ENCODE measurements around the gene CDH2.

CDH2 gene

DNA sequence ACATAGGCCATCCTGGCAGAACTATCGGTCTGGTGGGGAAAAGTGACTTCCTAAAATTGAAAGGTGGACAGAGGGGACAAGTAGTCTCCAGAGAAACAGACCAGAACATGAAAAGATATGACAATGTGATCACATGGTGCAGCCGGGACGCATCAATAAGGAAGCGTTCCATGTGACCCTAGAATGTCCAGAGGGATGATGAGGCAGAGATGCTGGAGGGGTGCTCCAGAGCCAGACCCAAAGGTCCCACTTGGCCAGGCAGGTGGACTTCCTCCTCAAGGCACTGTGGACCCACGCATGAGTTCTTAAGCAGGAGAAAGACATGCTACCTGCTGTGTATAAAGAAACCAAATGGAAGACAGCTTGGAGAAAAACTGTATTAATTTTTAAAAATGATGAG is 50.2 kb downstream of the CDH2 start:
- DNase-seq = no peak

DNA sequence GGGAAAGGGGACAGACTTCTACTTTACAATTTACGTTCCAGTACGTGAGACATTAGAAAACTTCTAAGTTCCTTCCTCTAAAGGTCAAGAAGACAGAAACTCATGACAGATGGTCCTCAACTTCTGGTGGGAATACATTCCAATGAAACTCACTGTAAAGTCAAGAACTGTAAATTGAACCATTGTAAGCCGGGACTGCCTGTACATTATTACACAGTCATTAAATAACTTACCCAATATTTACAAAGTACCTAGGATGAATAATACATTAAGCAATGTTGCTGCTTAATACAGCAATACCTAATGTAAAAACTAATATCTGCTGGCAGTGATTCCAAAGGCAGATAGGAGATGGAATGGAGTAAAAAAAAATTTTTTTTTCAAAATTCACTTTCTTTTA is 51.9 kb downstream of the CDH2 start:
- no peak for DNase-seq

DNA sequence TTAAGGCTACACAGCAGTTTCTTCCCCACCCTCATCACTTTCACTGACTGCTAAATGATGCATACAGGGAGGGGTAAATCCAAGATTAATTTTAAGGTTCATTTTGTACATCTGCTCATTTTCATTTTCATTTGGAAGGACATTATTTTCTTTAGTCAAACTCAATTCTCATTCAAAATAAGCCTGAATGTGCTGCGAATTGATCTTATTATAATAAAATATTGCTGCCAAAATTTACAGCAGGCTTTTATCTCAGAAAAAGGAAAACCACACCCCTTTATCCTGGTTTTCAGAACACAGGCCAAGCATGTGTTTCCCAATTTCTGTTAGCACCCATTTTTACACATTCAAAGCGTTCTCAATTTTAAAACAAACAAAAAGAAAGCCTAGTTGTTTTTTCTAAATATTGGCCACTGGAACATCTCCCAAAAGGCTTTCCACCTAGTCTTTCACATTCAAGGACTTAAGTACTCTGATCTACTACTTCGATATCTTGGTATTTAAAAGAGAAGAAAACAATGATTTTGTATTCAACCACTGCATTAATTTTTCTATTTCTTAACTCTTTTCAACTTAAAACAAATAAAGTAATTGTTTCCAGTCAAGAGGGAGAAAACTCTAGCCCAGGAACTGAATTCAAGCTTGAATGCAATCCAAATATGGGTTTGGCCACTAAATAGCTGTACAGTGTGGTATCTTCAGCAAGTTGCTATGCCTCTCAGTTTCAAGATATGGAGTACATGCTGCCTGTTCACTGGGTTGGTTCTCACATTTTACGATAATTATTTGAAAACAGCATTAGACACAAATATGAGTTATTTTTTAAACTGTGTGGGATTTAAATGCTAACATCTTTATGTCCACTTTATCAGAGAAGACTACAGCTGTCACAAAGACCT is 52.5 kb downstream of the CDH2 start:
- no peak for DNase-seq

DNA sequence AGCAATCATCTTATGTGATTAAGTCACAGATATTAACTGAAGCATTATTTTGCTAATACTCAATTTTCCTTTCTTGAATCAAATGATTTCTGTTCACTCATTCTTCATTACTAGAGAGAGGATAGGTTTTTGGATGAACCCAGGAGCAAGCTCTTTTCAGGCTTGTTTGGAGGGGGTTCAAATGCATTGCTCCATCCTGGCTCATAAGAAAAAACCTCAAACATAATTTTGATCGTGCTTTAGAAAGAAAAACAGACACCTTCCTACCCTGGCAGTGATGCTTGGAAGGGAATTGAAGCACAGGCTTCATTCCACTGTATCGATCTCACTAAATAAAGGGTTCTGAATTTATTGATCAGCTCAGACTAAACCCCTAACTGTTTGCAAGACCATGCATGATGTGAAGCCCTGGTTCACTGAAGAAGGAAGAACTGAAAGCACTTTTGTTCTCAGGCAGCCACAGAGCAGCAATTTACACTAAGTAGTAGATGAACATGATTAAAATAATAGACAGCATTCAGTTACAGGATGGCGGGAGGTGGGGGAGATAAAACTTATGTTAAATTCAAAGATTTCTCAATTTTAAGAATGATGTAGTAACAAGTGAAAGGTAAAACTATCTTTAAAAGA is 53.4 kb downstream of the CDH2 start:
- no peak for DNase-seq

DNA sequence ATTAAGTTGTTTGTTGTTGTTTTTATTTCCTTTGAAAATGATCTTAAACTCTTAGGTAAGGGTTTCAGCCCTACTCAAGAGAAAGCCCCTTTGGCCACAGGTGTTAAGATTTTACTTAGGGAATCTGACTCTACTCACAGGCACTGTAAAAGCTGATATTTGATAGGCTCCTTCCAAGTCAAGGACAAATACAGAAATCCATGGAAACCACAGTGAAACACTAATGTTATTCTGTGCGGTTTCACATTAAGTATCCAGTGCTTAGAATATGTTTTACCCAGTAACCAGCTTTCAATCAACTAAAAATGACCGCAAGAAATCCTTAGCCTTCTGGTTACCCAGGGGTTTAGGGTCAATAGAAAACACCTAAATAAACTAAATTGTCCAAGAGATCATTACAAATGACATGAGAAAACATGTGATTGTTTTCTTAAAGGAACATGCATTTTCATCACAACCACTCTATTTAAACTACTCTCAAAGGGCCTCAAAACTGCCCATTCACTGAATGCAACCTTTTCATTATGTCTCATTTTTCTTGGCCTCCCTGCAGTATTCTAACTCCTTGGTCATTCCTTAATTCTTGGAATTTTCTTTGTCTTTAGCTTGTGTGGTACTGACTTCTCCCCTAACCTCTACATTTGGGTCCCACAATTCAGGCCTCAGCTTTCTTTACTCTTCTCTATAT is 56.0 kb downstream of the CDH2 start:
- no peak for DNase-seq

DNA sequence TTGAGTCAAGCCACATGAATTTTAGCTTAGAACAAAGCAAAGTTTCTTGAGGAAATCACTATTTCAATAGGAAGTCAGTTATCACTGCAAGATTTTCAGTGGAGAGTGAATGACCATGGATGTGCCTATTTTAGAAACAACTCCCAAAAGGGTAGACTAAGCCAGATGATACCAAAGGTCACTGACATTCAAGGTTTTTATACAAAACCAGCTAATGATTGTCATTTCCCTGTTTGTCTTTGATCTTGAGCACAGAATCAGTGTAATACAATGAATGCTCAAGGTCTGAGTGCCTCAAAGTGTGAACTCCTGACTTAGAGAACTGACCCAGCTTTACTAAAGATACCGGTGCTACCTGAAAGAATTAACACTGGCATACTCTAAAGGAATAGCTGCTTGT is 60.5 kb downstream of the CDH2 start:
- no peak for DNase-seq

DNA sequence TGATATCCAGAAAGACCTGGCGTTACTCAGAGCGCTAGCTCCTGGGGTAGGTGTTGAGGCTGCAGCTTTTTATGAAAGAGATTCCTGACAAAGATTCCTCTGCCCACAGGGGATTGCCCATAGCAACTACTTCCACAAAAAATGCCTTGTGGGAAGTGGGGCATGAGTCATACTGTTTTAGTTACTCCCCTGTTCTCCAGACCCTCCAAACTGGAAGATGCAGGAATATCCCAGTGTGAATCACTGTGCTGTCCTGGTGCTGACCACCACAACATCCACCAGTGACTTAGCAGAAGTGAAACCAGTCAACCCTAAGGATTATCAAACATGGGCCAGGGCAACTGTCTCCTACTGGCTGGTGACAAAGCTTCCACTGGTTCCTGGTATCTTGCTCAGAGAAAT is 61.8 kb downstream of the CDH2 start:
- no peak for DNase-seq

DNA sequence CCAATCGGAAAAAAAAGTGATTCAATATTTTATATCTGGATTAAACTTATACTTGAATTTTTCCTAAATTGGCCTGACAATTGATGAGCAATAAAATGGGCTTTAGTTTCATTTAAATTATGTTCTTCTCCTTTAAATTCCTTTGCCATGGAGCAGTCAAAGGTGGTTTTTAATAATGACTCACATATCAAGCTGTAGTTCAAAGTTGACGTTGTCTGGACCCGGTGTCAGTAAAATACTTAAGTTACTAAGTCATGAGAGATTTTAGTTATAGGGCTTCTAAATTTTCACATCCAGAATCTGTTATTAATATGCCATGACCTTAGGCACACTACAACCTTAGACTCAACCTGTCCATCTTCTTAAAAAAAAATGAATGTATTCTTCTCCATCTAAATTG is 62.5 kb downstream of the CDH2 start:
- no peak for DNase-seq

DNA sequence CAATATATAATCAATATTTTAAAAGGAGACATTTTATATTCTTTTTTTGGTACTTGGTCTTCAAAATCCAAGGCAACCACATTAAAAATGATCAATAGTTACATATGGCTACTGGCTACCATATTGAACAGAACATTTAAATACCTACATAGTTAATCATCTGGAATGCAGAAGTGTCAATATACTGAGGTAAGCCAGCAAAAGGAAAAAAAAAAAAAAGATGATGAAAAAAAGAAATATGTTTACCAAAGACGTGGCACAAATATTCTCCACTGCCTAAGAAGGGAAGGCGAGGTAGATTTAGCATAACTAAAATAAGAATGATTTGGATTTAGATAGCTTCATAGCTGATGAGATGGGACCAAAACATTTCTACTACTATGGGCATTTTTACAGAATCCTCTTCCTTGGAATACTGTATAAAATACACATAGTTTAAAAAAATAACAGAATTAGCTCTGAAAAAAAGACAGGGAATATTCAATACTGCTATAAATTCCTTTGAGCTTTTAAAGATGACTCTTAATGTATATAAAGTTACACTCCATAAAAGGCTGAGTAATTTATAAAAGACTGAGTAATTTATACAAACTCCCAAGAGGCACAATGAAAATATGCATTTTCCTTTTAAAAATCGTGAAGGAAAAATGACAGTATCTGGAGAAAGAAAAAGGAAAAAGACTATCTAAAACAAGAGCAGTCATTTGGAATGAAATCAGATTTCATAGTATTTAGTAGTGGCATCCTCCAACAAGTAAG is 63.5 kb downstream of the CDH2 start:
- DNase-seq = no peak

DNA sequence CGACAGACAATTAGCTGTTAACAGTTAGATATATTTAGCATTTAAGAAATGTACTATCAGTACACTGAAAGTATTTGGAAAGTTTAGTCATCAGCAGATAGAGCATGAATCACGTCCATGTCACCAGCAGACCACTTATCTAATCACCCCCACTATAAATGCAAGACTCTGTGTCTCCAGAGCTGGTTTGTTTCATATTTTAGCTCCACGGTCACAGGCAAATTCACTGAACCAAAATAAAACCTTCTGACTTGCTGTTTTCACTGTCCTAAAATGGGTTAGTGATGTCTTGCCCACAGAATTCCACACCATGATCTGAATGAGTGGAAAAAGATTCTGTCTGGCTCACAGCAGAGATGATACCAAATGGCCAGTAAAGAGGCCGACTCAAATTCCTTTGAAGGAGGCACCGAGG is 64.9 kb downstream of the CDH2 start:
- DNase-seq = no peak

DNA sequence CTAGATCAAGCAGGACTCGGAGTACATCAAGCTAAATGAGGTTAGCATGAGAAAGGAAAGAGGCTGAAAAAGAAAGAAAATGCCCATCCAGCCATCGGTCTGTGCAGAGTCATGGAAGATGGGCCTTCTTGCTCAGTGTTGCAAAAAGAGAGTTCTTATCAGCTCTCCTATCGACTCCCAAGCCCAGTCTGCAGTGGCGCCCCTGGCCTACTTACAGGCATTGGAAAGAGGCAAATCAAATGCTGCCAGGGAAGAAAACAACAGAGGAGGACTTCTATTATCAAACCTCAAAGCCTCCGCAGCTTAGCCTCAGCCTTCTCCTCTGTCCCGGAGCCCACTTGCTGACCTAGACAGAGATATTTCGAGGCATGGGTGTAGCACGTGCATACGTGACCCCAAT is 66.0 kb downstream of the CDH2 start:
- DNase-seq = no peak

DNA sequence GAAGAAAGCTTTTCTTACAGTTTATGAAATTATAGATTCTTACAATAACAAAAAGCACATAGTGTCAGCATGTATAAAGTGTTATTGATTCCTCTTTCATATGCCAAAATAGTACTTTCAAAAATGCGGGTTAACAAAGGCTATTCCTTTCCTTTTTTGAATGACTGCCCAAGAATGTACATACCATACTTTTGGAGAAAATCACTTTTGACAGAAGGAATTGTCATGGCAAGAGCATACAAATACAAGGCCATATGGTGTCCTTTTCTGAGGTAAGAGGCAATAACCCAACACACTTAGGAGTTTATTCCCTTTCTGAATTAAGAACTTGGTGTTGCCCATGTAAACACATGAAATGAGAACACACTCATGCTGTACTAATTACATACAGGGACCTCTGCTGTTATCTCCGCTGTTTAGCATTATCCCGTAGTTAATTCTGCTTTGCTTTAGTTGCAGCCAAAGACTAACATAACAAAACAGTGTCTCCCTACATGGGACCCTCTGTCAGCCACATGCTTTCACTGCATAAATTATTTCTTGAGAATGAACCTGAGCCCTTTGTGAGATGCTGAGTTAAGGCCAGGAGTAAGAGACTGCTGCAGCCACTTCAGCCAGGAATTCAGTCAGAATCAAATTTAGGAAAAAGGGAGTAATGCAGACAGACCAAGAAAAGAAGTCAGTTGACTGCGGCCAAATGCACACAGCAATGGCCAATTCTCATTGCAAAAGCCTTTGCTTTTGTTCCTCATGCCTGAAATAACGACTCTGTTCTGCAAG is 67.0 kb downstream of the CDH2 start:
- DNase-seq = no peak

DNA sequence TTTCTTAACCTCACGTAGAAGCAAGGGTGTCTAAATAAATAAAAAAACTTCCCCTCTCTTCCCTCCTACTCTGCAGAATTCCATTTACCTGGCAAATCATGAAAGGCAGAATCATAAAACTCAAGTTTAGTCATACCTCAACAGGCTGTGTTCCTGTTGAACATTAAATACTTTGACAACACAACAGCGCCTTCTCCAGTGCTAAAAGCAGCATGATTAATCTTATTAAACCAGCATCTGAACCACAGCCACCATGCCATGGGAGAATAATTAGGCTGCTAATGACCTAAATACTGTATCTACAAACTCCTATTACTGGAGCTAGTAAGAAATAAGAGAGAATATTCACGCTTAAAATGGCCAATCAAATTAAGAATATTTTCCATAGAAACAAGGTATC is 68.1 kb downstream of the CDH2 start:
- DNase-seq = no peak

DNA sequence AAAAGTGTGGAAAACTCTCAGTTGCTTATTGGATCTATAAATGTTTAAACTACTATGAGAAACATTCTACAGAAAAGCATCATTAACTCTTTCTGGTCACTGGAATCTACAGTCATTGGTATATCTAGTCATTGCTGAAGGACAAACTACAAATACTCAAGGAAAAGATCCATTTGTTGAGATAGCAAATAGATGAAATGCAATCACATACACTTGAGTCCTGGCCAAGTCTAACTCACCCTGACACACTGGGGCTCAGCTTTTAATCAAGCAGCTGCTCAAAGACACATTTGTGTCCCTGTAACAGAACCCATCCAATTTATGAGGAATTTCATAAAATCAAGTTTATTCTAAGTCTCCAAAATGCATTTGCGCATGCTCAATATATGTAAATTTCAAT is 68.7 kb downstream of the CDH2 start:
- no peak for DNase-seq

DNA sequence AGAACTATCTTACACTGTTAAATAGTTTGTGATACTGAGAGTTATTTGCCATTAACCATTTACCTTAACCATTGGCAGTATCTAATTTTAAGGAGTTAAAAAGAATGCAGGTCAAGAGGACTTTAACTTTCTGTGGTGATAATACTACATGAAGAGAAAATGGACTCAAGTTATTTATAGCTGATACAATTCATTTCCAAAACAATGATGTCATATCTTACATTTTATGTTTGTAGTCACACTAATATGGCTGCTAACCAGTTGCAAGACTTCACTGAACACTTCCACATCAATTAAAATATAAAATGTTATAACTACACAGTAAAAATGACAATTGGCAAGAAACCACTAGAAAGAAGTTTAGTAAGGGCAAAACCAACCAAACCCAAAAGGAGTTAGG is 77.7 kb downstream of the CDH2 start:
- DNase-seq = no peak

DNA sequence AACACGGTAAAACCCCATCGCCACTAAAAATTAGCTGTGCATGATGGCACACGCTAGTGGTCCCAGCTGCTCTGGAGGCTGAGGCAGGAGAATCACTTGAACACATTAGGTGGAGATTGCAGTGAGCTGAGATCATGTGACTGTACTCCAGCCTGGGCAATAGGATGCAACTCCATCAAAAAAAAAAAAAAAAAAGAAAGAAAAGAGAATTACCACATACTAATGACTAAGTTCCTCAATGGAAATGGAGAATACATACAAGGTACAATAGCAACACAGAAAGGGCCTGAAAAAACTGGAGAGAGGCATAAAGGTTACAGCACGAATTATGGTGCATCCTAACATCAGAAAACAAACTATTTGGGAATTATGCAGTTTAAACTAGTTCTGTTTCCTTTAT is 81.3 kb downstream of the CDH2 start:
- DNase-seq = no peak

DNA sequence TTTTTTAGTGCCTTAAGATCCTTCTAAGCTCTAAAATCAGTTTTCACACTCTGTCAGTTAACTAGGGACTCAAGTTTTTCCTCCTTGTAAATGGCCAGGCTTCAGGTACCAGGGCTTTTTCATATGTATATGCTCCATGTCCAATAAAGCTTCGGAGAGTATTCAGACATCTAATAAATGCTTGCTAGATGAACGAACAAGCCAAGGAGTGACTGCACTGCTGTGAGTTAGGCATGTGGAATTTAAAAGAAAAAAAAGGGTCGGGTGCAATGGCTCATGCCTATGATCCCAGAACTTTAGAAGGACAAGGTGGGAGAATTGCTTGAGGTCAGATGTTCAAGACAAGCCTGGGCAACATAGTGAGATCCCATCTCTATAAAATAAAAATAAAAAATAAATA is 81.9 kb downstream of the CDH2 start:
- DNase-seq = no peak

DNA sequence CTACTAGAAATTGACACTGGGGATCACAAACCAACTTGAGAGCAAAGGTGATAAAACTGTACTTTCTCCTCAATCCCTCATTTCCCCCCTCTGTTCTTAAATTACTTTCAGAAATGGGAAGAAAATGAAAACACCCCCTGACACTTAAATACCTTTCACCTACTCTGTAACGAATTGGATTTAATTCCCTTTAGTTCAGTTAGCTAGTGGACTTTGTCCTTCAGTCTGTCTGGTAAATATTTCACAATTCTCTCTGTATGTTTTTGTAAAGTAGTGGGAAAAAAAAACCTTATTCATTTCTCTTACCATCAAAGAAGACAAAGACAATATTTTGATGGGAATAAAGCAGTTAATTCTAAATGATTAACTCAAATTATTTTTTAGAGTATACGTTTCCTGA is 85.7 kb downstream of the CDH2 start:
- DNase-seq = no peak

DNA sequence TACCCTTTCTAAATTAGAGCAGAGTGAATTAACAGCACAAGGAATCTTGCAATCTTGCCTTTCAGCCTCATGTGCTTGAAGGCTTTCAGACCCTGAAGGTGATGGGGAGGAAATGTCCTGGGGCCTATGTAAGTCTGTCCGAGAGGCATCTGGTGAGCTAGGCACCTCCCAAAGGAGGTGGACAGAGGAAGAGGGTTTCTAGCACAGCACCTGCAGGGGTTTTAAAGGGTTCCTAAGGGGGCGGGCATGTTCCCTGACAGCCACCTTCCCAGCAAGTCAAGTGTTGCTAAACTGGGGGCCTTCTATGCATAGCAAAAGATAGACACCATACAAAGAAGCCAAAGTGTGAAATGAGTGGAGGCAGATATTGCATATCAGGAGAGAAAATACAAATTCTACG is 88.5 kb downstream of the CDH2 start:
- DNase-seq = no peak

DNA sequence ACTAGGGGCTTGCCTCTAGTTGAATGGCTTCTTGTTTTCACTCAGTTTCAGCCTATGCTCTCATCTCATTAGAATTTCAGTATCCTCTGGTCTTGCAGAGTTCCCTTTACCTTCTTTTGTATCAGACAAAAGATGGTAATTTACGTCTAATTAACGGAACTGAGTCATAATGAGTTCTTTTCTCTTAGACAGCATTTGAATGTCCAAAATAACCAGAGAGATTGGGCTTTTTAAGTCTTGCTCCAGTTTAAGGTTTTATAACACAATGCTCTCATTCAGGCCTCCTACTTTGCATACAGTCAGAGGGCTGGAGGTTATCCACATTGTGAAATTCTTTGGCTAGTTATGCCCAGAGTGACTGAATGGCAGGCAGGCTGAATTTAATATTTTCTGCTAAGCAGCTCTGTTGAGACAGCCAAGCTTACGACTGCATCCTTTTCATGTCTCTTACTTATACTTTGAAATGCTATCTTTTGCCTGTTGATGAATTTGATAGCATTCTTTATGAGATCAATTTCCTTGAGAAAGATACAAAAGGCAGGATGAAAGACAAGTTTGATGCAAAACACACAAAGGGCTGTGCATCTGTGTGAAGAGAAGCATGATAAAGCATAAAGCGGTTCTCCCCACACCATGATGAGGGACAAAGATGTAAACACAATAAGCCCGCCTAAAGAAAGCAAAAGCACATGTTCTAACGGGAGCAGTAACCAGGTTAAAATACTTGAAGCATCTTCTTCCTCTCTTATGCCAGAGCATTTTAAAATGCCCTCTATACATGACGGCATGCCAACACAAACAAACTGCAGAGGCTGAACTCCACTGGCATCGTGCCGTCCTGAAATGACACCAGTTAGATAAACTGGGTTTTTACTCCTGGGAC is 90.0 kb downstream of the CDH2 start:
- DNase-seq = no peak

DNA sequence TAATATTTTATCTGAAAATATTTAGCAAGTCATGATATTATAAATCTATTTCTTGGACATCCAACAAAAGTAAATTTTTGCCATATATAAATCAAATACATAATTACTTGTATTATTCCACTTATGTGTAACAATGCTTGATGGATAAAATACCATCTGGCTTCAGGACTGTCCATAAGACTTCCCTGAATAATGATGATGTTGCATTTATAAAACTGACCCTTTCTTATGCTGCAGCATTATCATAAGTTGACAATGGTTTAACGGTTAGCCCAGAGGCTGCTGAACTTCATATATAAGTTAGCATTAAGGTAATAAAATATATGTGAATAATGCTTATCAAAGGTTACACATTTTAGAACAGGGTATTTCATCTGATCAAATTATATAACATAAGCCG is 95.4 kb downstream of the CDH2 start:
- DNase-seq = no peak

Measured in CD4-positive, alpha-beta T cell treated with Interleukin-1 beta for 1 hour (primary cell).